ENCODE measurements around the gene KRT82. TPM values are rescaled to one million over a fixed set of nuclear protein-coding genes. Genes with fewer than 3 reads are reported as not detected.
"Not testable (repeated sequence)": the region's sequence is repeated elsewhere in the genome, so short reads cannot be mapped to it uniquely, and the experiment has no call there.

KRT82 gene
- total RNA-seq, 6 experiments from 2014 or later = not detected

- no peak for ATAC-seq
- intact Hi-C loops (cut with DNase I) = no loop called here
- Histone ChIP-seq H3K4me3 (no peak overlapping the region), H3K4me1 (peaks cover 0 to 15% (median 0%) of the 10 kb centered on the region in 4 donors), H3K36me3 (no peaks in the 10 kb centered on the region), H3K27ac (no peak overlapping the region), H3K27me3 (no peaks in the 10 kb centered on the region), H3K9me3 (no peaks in the 10 kb centered on the region)
- no peak for DNase-seq
- TF ChIP-seq POLR2A (IDR thresholded peaks at IDR 0.05) = no peak
- no peak for TF ChIP-seq CTCF (IDR thresholded peaks at IDR 0.05)
- 53% methylated on average over 3 of the region's 9 CpGs for WGBS (ENCODE audit: insufficient coverage, low coverage, low lambda C conversion rate, missing lambda C conversion rate)
Measured at GRCh38 chr12:52347016-52347415, 59.1 kb downstream of the KRT82 start.

- H3K27me3 ChIP-seq = no peaks in the 10 kb centered on the region
- H3K27ac ChIP-seq = no peak overlapping the region
- H3K4me1 ChIP-seq = peaks cover 0 to 11% (median 0%) of the 10 kb centered on the region in 4 donors
- no peak for ATAC-seq
- WGBS (ENCODE audit: insufficient coverage, low coverage, low lambda C conversion rate, missing lambda C conversion rate) = no CpG with 5 or more reads among the region's 4 CpGs
- DNase-seq = no peak
- intact Hi-C loops (cut with DNase I) = no loop called here
- TF ChIP-seq CTCF (IDR thresholded peaks at IDR 0.05) = no peak
- no peak for TF ChIP-seq POLR2A (IDR thresholded peaks at IDR 0.05)
- H3K4me3 ChIP-seq = no peak overlapping the region
- no peaks in the 10 kb centered on the region for H3K36me3 ChIP-seq
- no peaks in the 10 kb centered on the region for H3K9me3 ChIP-seq
Measured at GRCh38 chr12:52346593-52346992, 59.5 kb downstream of the KRT82 start.

- intact Hi-C loops (cut with DNase I); H3K27ac ChIP-seq; ATAC-seq; H3K4me1 ChIP-seq; DNase-seq; H3K4me3 ChIP-seq; H3K27me3 ChIP-seq; H3K36me3 ChIP-seq; H3K9me3 ChIP-seq: not testable (repeated sequence)
- WGBS (ENCODE audit: insufficient coverage, low coverage, low lambda C conversion rate, missing lambda C conversion rate) = 65% methylated on average over 7 of the region's 8 CpGs
Measured at GRCh38 chr12:52345041-52345440, 61.1 kb downstream of the KRT82 start.

- Histone ChIP-seq H3K27ac (no peak overlapping the region), H3K36me3 (no peaks in the 10 kb centered on the region), H3K9me3 (no peaks in the 10 kb centered on the region), H3K4me3 (no peak overlapping the region), H3K4me1 (peaks cover 0 to 6% (median 0%) of the 10 kb centered on the region in 4 donors), H3K27me3 (no peaks in the 10 kb centered on the region)
- intact Hi-C loops (cut with DNase I) = no loop called here
- whole genome bisulfite sequencing (ENCODE audit: insufficient coverage, low coverage, low lambda C conversion rate, missing lambda C conversion rate) = 93% methylated on average over 5 of the region's 12 CpGs
- ATAC-seq = no peak
- no peak for DNase-seq
- no peak for TF ChIP-seq POLR2A (IDR thresholded peaks at IDR 0.05)
- no peak for TF ChIP-seq CTCF (IDR thresholded peaks at IDR 0.05)
Measured at GRCh38 chr12:52344111-52344510, 62.0 kb downstream of the KRT82 start.

Other genes with a start within 250 kb of the KRT82 start
- under 1 TPM; 0.09 to 0.51 (median 0.15) TPM for gene KRT80, start 214.3 kb downstream of the KRT82 start, total RNA-seq
- gene KRT7, start 173.1 kb downstream of the KRT82 start, total RNA-seq = 10 to 100 TPM in 3 of 6 experiments, 1 to 10 TPM in 3; 3.4 to 19.2 (median 10.7) TPM
- gene KRT86, start 131.7 kb downstream of the KRT82 start, total RNA-seq = not detected
- gene KRT81, start 114.8 kb downstream of the KRT82 start, total RNA-seq = under 1 TPM in 1 of 6 experiments, not detected in 5; 0.13 TPM
- gene KRT83, start 84.9 kb downstream of the KRT82 start, total RNA-seq = not detected
- gene KRT85, start 38.9 kb downstream of the KRT82 start, total RNA-seq = not detected
- not detected for gene KRT84, start 20.7 kb downstream of the KRT82 start, total RNA-seq
- not detected for gene KRT75, start 28.0 kb upstream of the KRT82 start, total RNA-seq
- gene KRT6B, start 45.8 kb upstream of the KRT82 start, total RNA-seq = under 1 TPM in 1 of 6 experiments, not detected in 5; 0.13 TPM
- gene KRT6C, start 67.5 kb upstream of the KRT82 start, total RNA-seq = under 1 TPM in 1 of 6 experiments, not detected in 5; 0.15 TPM
- gene KRT6A, start 86.9 kb upstream of the KRT82 start, total RNA-seq = 1 to 10 TPM in 1 of 6 experiments, not detected in 5; 1.2 TPM
- gene KRT5, start 114.1 kb upstream of the KRT82 start, total RNA-seq = under 1 TPM in 1 of 6 experiments, not detected in 5; 0.66 TPM
- gene KRT71, start 146.8 kb upstream of the KRT82 start, total RNA-seq = not detected
- not detected for gene KRT74, start 167.5 kb upstream of the KRT82 start, total RNA-seq
- gene KRT72, start 195.1 kb upstream of the KRT82 start, total RNA-seq = not detected
- gene KRT73, start 212.2 kb upstream of the KRT82 start, total RNA-seq = not detected
- gene KRT2, start 245.9 kb upstream of the KRT82 start, total RNA-seq = not detected

All from right lobe of liver (tissue), 6 donors.